K562 (cell line): Measurements from ENCODE around the gene ENG. TPM values are rescaled to one million over a fixed set of nuclear protein-coding genes. Genes with fewer than 3 reads are reported as not detected.
A peak's percentile ranks its signal among the peaks of the same experiment; 100 is the strongest.

ENCODE experiments used
- HLTF ChIP-seq: fragments of 450-650 bp; IDR thresholded peaks from 2 replicates; pipeline ENCODE4 v1.6.1; 2016
- SRSF3 ChIP-seq: fragments of 200-400 bp; formaldehyde crosslinking; IDR thresholded peaks from 2 replicates; pipeline ENCODE4 v1.6.1; 2016; ENCODE audit warnings: mild to moderate bottlenecking, low read length, moderate library complexity; ENCODE audit not compliant: insufficient read depth
- TRIM24 ChIP-seq, 2 experiments: fragments of 450-650 bp; IDR thresholded peaks; 2 replicates each; pipeline ENCODE4 v1.6.1; 2016
- ZNF311 ChIP-seq: fragments of 250-450 bp; sonication (Bioruptor Pico); IDR thresholded peaks from 2 replicates; pipeline ENCODE4 v1.4.0; 2020; ENCODE audit warnings: mild to moderate bottlenecking, moderate library complexity
- ZNF347 ChIP-seq: fragments of 450-650 bp; formaldehyde crosslinking; IDR thresholded peaks from 2 replicates; pipeline ENCODE4 v1.4.0; 2020; ENCODE audit warnings: low read depth, mild to moderate bottlenecking, moderate library complexity
- ZNF76 ChIP-seq: fragments of 250-450 bp; sonication (Bioruptor Pico); IDR thresholded peaks from 2 replicates; pipeline ENCODE4 v1.4.0; 2020; ENCODE audit warnings: mild to moderate bottlenecking, moderate library complexity, borderline replicate concordance
- polyA plus RNA-seq, 8 experiments: library from polyadenylated mRNA; depleted of rRNA in 4 of 8; stranded (reverse) in 5 of 8; unstranded in 3 of 8; fragments of >200 nt; fragmentation: Nextera tagmentation in 2 of 8; fragmentation: Illumina TruSeq in 1 of 8; extraction: Ambion mirVana in 2 of 8; extraction: Trizol in 1 of 8; gene quantifications; 2 replicates each; pipeline versions ENCODE4 v1.2.1 to v1.2.3, GENCODE V29; 2011 to 2014; ENCODE audit warnings: inconsistent platforms in 1 of 8, missing spikeins in 1 of 8
- total RNA-seq, 7 experiments: library from RNA; depleted of rRNA in 6 of 7; stranded (reverse); fragments of >200 nt in 6 of 7; fragmentation: Illumina TruSeq in 2 of 7; extraction: Trizol in 2 of 7; gene quantifications; 2 replicates each; pipeline versions ENCODE4 v1.2.1 to v1.2.3, GENCODE V29; 2011 to 2021; ENCODE audit warnings: low replicate concordance in 1 of 7
- TF ChIP-seq, protein P1 (sequence below): fragments of 450-650 bp; formaldehyde crosslinking; IDR thresholded peaks from 2 replicates; pipeline ENCODE4 v1.4.0; 2020; ENCODE audit warnings: mild to moderate bottlenecking, moderate library complexity
- TF ChIP-seq, protein P2 (sequence below): fragments of 200-800 bp; sonication (Bioruptor generic); IDR thresholded peaks from 2 replicates; pipeline ENCODE4 v1.6.1; 2017; ENCODE audit warnings: missing genetic modification characterization, missing compliant biosample characterization
- TF ChIP-seq, protein P3 (sequence below): fragments of 250-450 bp; sonication (Bioruptor Pico); IDR thresholded peaks from 2 replicates; pipeline ENCODE4 v1.4.0; 2020; ENCODE audit warnings: mild to moderate bottlenecking, moderate library complexity, borderline replicate concordance
- TF ChIP-seq, protein P4 (sequence below): fragments of 450-650 bp; IDR thresholded peaks from 2 replicates; pipeline ENCODE4 v1.6.1; 2016; ENCODE audit warnings: low read depth

ENG gene
- total and polyA plus RNA-seq, 9 of the 15 experiments (the other 6 are each of a cell fraction or from before 2014, with no cell fraction given), result 0.04 to 0.40 (median 0.14) TPM; not detected in 1

DNA sequence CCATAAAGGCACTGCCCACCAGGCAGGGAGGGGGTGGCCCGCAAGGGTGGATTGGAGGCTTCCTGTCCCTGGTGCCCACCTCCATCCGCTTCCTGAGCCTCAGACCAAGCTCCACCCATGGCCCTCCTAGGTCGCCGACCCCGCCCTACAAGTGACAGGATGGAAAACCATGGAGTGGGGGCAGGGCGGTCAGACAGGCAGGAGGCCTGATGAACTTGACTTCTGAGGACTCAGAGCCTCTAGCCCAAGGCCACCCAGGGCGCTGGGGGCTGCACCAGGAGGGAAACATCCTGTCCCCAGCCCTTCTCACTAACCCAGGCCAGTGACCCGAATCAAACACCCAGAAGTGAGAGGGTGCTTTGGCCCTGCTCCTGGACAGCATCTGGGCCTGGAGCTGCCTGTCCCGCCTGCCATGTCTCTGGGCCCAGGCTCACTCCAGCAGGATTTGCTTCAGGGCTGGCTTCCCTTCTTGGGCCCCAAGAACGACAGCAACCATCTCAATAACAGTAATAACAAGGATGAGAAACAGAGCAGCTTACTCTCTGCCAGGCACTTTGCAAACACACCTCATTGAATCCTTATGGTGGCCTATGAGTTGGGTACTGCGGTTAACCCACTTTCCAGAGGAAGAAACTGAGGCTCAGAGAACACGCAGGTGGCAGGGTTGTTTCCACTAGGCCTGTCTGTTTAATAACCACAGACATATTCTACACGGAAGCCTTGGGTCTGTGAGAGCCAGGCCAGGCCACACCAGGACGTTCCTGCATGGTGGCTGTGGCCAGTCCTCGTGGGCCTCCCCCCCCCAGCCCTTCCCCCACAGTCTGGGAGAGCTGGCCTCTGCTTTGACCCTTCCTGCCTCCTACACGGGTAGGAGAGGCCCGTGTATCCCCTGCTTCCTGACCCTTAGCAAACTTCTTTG is 49.4 kb upstream of the ENG start (continued):
- TF ChIP-seq, protein P1, sequence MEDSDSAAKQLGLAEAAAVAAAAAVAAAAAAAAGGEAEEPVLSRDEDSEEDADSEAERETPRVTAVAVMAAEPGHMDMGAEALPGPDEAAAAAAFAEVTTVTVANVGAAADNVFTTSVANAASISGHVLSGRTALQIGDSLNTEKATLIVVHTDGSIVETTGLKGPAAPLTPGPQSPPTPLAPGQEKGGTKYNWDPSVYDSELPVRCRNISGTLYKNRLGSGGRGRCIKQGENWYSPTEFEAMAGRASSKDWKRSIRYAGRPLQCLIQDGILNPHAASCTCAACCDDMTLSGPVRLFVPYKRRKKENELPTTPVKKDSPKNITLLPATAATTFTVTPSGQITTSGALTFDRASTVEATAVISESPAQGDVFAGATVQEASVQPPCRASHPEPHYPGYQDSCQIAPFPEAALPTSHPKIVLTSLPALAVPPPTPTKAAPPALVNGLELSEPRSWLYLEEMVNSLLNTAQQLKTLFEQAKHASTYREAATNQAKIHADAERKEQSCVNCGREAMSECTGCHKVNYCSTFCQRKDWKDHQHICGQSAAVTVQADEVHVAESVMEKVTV (CRISPR knock-in tag), result no peak
- TF ChIP-seq, protein P2, sequence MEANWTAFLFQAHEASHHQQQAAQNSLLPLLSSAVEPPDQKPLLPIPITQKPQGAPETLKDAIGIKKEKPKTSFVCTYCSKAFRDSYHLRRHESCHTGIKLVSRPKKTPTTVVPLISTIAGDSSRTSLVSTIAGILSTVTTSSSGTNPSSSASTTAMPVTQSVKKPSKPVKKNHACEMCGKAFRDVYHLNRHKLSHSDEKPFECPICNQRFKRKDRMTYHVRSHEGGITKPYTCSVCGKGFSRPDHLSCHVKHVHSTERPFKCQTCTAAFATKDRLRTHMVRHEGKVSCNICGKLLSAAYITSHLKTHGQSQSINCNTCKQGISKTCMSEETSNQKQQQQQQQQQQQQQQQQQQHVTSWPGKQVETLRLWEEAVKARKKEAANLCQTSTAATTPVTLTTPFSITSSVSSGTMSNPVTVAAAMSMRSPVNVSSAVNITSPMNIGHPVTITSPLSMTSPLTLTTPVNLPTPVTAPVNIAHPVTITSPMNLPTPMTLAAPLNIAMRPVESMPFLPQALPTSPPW (CRISPR knock-in tag), result peak; percentile 67
- TF ChIP-seq HLTF (no peak), ZNF311 (no peak), ZNF76 (CRISPR knock-in tag) (no peak), TRIM24 (IDR thresholded peaks at IDR 0.05) (no peak), ZNF347 (CRISPR knock-in tag) (no peak), SRSF3 (no peak)
- TF ChIP-seq, protein P3, sequence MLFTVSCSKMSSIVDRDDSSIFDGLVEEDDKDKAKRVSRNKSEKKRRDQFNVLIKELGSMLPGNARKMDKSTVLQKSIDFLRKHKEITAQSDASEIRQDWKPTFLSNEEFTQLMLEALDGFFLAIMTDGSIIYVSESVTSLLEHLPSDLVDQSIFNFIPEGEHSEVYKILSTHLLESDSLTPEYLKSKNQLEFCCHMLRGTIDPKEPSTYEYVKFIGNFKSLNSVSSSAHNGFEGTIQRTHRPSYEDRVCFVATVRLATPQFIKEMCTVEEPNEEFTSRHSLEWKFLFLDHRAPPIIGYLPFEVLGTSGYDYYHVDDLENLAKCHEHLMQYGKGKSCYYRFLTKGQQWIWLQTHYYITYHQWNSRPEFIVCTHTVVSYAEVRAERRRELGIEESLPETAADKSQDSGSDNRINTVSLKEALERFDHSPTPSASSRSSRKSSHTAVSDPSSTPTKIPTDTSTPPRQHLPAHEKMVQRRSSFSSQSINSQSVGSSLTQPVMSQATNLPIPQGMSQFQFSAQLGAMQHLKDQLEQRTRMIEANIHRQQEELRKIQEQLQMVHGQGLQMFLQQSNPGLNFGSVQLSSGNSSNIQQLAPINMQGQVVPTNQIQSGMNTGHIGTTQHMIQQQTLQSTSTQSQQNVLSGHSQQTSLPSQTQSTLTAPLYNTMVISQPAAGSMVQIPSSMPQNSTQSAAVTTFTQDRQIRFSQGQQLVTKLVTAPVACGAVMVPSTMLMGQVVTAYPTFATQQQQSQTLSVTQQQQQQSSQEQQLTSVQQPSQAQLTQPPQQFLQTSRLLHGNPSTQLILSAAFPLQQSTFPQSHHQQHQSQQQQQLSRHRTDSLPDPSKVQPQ (CRISPR knock-in tag), result no peak
- TF ChIP-seq, protein P4, sequence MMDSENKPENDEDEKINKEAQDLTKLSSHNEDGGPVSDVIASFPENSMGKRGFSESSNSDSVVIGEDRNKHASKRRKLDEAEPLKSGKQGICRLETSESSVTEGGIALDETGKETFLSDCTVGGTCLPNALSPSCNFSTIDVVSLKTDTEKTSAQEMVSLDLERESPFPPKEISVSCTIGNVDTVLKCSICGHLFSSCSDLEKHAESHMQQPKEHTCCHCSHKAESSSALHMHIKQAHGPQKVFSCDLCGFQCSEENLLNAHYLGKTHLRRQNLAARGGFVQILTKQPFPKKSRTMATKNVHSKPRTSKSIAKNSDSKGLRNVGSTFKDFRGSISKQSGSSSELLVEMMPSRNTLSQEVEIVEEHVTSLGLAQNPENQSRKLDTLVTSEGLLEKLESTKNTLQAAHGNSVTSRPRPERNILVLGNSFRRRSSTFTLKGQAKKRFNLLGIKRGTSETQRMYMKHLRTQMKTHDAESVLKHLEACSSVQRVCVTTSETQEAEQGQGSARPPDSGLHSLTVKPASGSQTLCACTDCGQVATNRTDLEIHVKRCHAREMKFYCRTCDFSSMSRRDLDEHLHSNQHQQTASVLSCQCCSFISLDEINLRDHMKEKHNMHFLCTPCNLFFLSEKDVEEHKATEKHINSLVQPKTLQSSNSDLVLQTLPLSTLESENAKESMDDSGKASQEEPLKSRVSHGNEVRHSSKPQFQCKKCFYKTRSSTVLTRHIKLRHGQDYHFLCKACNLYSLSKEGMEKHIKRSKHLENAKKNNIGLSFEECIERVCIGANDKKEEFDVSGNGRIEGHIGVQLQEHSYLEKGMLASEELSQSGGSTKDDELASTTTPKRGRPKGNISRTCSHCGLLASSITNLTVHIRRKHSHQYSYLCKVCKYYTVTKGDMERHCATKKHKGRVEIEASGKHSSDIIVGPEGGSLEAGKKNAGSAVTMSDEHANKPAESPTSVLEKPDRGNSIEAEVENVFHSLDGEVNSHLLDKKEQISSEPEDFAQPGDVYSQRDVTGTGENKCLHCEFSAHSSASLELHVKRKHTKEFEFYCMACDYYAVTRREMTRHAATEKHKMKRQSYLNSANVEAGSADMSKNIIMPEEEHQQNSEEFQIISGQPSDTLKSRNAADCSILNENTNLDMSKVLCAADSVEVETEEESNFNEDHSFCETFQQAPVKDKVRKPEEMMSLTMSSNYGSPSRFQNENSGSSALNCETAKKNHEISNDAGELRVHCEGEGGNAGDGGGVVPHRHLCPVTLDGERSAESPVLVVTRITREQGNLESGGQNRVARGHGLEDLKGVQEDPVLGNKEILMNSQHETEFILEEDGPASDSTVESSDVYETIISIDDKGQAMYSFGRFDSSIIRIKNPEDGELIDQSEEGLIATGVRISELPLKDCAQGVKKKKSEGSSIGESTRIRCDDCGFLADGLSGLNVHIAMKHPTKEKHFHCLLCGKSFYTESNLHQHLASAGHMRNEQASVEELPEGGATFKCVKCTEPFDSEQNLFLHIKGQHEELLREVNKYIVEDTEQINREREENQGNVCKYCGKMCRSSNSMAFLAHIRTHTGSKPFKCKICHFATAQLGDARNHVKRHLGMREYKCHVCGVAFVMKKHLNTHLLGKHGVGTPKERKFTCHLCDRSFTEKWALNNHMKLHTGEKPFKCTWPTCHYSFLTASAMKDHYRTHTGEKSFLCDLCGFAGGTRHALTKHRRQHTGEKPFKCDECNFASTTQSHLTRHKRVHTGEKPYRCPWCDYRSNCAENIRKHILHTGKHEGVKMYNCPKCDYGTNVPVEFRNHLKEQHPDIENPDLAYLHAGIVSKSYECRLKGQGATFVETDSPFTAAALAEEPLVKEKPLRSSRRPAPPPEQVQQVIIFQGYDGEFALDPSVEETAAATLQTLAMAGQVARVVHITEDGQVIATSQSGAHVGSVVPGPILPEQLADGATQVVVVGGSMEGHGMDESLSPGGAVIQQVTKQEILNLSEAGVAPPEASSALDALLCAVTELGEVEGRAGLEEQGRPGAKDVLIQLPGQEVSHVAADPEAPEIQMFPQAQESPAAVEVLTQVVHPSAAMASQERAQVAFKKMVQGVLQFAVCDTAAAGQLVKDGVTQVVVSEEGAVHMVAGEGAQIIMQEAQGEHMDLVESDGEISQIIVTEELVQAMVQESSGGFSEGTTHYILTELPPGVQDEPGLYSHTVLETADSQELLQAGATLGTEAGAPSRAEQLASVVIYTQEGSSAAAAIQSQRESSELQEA, result no peak
